A549 (cell line): Measurements from ENCODE around the gene ZNF385B.

Experiments used
- CHD4 ChIP-seq: fragments of 200-600 bp; sonication (generic); IDR thresholded peaks from 2 replicates; pipeline ENCODE4 v1.6.1; 2016; ENCODE audit warnings: antibody characterized with exemption, mild to moderate bottlenecking, borderline replicate concordance
- CTCF ChIP-seq: fragments of >200 bp; sonication (Bioruptor Twin); formaldehyde crosslinking; IDR thresholded peaks from 3 replicates; pipeline ENCODE4 v1.5.1; 2016
- EP300 ChIP-seq, 2 experiments: fragments of >200 bp; sonication (Bioruptor Twin); formaldehyde crosslinking; IDR thresholded peaks; 2 replicates in 1 of 2; 3 replicates in 1 of 2; pipeline ENCODE4 v1.6.1; 2016 to 2017
- MYC ChIP-seq: IDR thresholded peaks from 2 replicates; pipeline ENCODE4 v1.6.1; 2012; ENCODE audit warnings: mild to moderate bottlenecking, inconsistent platforms, low read length, improper control_type of control experiment, borderline replicate concordance
- POLR2A ChIP-seq: IDR thresholded peaks from 2 replicates; pipeline ENCODE4 v1.6.1; 2012; ENCODE audit warnings: mild to moderate bottlenecking, low read length
- RARB ChIP-seq: fragments of 250-450 bp; sonication (Bioruptor Pico); IDR thresholded peaks from 2 replicates; pipeline ENCODE4 v1.8.0; 2021; ENCODE audit warnings: mild to moderate bottlenecking, moderate library complexity
- REST ChIP-seq: fragments of 200-600 bp; sonication (generic); IDR thresholded peaks from 2 replicates; pipeline ENCODE4 v1.6.1; 2016; ENCODE audit warnings: antibody characterized with exemption, mild to moderate bottlenecking, moderate library complexity
- RFX5 ChIP-seq: fragments of 450-650 bp; IDR thresholded peaks from 2 replicates; pipeline ENCODE4 v1.7.1; 2014; ENCODE audit warnings: antibody characterized with exemption, mild to moderate bottlenecking, moderate library complexity

- TF ChIP-seq CTCF (no peak), CHD4 (no peak), POLR2A (no peak), RARB (CRISPR knock-in tag) (no peak), REST (no peak), EP300 (IDR thresholded peaks at IDR 0.05) (no peak), MYC (no peak), RFX5 (no peak)
Measured at GRCh38 chr2:179812501-179812900, 48.9 kb downstream of the ZNF385B start.
